ENCODE data around the gene PNMA8A. TPM values are rescaled to one million over a fixed set of nuclear protein-coding genes. Genes with fewer than 3 reads are reported as not detected.

The PNMA8A gene
- total RNA-seq, 1 donor from 2014 or later = not detected

GRCh38 chr19:46463516-46463915 lies 7.8 kb downstream of the PNMA8A start:
- no peak overlapping the region for H3K4me3 Mint-ChIP-seq
- H3K9me3 Mint-ChIP-seq = no peaks in the 10 kb centered on the region
- ChIA-PET POLR2A (no interaction called here), CTCF (no interaction called here)
- no peak for DNase-seq
- no peaks in the 10 kb centered on the region for H3K36me3 Mint-ChIP-seq (ENCODE audit: low read depth)
- TF ChIP-seq, protein P1, sequence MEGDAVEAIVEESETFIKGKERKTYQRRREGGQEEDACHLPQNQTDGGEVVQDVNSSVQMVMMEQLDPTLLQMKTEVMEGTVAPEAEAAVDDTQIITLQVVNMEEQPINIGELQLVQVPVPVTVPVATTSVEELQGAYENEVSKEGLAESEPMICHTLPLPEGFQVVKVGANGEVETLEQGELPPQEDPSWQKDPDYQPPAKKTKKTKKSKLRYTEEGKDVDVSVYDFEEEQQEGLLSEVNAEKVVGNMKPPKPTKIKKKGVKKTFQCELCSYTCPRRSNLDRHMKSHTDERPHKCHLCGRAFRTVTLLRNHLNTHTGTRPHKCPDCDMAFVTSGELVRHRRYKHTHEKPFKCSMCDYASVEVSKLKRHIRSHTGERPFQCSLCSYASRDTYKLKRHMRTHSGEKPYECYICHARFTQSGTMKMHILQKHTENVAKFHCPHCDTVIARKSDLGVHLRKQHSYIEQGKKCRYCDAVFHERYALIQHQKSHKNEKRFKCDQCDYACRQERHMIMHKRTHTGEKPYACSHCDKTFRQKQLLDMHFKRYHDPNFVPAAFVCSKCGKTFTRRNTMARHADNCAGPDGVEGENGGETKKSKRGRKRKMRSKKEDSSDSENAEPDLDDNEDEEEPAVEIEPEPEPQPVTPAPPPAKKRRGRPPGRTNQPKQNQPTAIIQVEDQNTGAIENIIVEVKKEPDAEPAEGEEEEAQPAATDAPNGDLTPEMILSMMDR (IDR thresholded peaks at IDR 0.05) = no peak
- no peak for ATAC-seq (ENCODE audit: low read depth)
- H3K27me3 Mint-ChIP-seq = peaks cover 23% of the 10 kb centered on the region
- no peak overlapping the region for H3K27ac Mint-ChIP-seq
- intact Hi-C loops (cut with micrococcal nuclease) = no loop called here
- H3K4me1 Mint-ChIP-seq = peaks cover 4% of the 10 kb centered on the region

DNA sequence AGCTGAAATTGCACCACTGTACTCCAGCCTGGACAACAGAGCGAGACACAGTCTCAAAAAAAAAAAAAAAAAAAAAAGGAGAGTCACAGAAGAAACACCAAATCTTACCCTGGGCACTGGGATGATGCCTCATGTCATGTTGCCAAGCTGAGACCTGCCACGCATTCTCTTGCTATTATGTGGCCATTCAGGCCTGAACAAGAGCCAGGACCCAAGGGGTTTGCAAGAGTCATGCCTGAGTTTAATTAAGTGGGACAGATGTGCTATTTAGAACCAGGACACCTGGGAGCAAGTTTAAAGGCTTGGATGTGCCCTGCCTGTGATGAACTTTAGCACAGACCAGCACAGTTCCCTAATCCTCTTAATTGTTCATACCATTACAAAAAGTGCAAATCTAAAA lies 9.8 kb downstream of the PNMA8A start:
- Mint-ChIP-seq H3K4me3 (no peak overlapping the region), H3K36me3 (ENCODE audit: low read depth) (no peaks in the 10 kb centered on the region), H3K27ac (no peak overlapping the region), H3K9me3 (no peaks in the 10 kb centered on the region), H3K4me1 (no peaks in the 10 kb centered on the region), H3K27me3 (peaks cover 21% of the 10 kb centered on the region)
- ATAC-seq (ENCODE audit: low read depth) (no peak), DNase-seq (no peak)
- intact Hi-C loops (cut with micrococcal nuclease) = no loop called here
- ChIA-PET CTCF (no interaction called here), POLR2A (no interaction called here)
- TF ChIP-seq, protein P1 (IDR thresholded peaks at IDR 0.05) = no peak

GRCh38 chr19:46460981-46461380 lies 10.4 kb downstream of the PNMA8A start:
- peaks cover 21% of the 10 kb centered on the region for H3K27me3 Mint-ChIP-seq
- ChIA-PET CTCF (no interaction called here), POLR2A (no interaction called here)

DNA sequence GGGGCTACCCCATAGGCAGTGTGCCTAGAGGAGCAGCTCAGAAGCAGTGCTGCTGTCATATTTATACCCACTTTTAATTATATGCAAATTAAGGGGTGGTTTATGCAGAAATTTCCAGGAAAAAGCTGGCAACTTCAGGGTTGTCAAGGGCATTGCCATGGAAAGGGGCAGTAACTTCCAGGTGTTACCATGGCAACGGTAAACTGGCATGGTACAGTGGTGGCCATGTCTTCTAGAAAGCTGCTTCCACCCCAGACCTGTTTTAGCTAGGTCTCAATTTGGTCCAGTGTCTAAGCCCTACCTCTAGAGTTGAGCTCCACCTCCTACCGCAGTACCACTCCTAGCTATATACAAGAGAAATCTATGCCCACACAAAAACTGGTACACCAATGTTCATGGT lies 11.3 kb downstream of the PNMA8A start:
- DNase-seq = no peak
- POLR2A ChIA-PET = interaction anchor here (0.6 kb wide), 1 partner anchor 15 kb away, joined by 4 read pairs; no protein-coding TSS in a partner anchor
- CTCF ChIA-PET = interaction anchor here (0.5 kb wide), 1 partner anchor 755 kb away, joined by 3 read pairs; no protein-coding TSS in a partner anchor
- Mint-ChIP-seq H3K27ac (no peak overlapping the region), H3K4me3 (no peak overlapping the region), H3K27me3 (peaks cover 21% of the 10 kb centered on the region), H3K36me3 (ENCODE audit: low read depth) (no peaks in the 10 kb centered on the region), H3K9me3 (no peaks in the 10 kb centered on the region), H3K4me1 (no peaks in the 10 kb centered on the region)
- intact Hi-C loops (cut with micrococcal nuclease) = no loop called here
- TF ChIP-seq, protein P1 (IDR thresholded peaks at IDR 0.05) = no peak
- ATAC-seq (ENCODE audit: low read depth) = no peak

More at GRCh38 chr19:46460981-46461380, 10.4 kb downstream of the PNMA8A start:
- TF ChIP-seq, protein P1 (IDR thresholded peaks at IDR 0.05) = no peak
- H3K27ac Mint-ChIP-seq = no peak overlapping the region
- intact Hi-C loops (cut with micrococcal nuclease) = no loop called here
- H3K9me3 Mint-ChIP-seq = no peaks in the 10 kb centered on the region
- H3K4me3 Mint-ChIP-seq = no peak overlapping the region
- no peaks in the 10 kb centered on the region for H3K36me3 Mint-ChIP-seq (ENCODE audit: low read depth)
- DNase-seq = no peak
- ATAC-seq (ENCODE audit: low read depth) = no peak
- H3K4me1 Mint-ChIP-seq = no peaks in the 10 kb centered on the region

DNA sequence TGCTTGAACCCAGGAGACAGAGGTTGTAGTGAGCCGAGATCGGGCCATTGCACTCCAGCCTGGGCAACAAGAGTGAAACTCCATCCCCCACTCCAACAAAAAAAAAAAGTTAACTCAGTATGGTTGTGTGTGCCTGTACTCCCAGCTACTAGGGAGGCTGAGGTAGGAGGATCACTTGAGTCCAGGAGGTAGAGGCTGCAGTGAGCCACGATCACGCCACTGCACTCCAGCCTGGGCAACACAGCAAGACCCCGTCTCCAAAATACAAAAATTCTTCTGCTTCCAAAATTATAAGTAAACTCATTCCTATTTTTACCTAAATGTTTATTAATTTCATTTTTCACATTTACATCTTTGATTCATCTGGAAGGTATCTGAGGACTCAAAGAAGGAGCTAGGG lies 14.4 kb downstream of the PNMA8A start:
- ChIA-PET POLR2A (no interaction called here), CTCF (no interaction called here)
- TF ChIP-seq, protein P1 (IDR thresholded peaks at IDR 0.05) = no peak
- ATAC-seq (ENCODE audit: low read depth) (no peak), DNase-seq (no peak)
- Mint-ChIP-seq H3K9me3 (no peaks in the 10 kb centered on the region), H3K27ac (no peak overlapping the region), H3K4me1 (no peaks in the 10 kb centered on the region), H3K4me3 (no peak overlapping the region), H3K36me3 (ENCODE audit: low read depth) (no peaks in the 10 kb centered on the region), H3K27me3 (peaks cover 21% of the 10 kb centered on the region)
- intact Hi-C loops (cut with micrococcal nuclease) = no loop called here

Data from activated B cell treated with CpG ODN at 0.5 μM for 24 hours (primary cell).